ENCODE results near the gene PDSS2.

PDSS2 gene

GRCh38 chr6:107275330-107275865, 184.0 kb downstream of the PDSS2 start:
- H3K4me3 ChIP-seq (ENCODE audit: low read length) = no peak overlapping the region
- no peak for TF ChIP-seq CTCF (IDR thresholded peaks at IDR 0.05; ENCODE audit: insufficient read depth, low read depth, low read length, missing control alignments)
- peak; percentile 14 for DNase-seq (ENCODE audit: low read depth)

GRCh38 chr6:107274288-107274687, 185.1 kb downstream of the PDSS2 start:
- DNase-seq (ENCODE audit: low read depth) = no peak
- no peak for TF ChIP-seq CTCF (IDR thresholded peaks at IDR 0.05; ENCODE audit: insufficient read depth, low read depth, low read length, missing control alignments)
- no peak overlapping the region for H3K4me3 ChIP-seq (ENCODE audit: low read length)

- no peak overlapping the region for H3K4me3 ChIP-seq (ENCODE audit: low read length)
- TF ChIP-seq CTCF (IDR thresholded peaks at IDR 0.05; ENCODE audit: insufficient read depth, low read depth, low read length, missing control alignments) = no peak
- no peak for DNase-seq (ENCODE audit: low read depth)
Measured at GRCh38 chr6:107272246-107272645, 187.1 kb downstream of the PDSS2 start.

GRCh38 chr6:107271208-107271790, 188.1 kb downstream of the PDSS2 start:
- no peak overlapping the region for H3K4me3 ChIP-seq (ENCODE audit: low read length)
- TF ChIP-seq CTCF (IDR thresholded peaks at IDR 0.05; ENCODE audit: insufficient read depth, low read depth, low read length, missing control alignments) = no peak
- no peak for DNase-seq (ENCODE audit: low read depth)

GRCh38 chr6:107267634-107268033, 191.7 kb downstream of the PDSS2 start:
- no peak for DNase-seq (ENCODE audit: low read depth)
- TF ChIP-seq CTCF (IDR thresholded peaks at IDR 0.05; ENCODE audit: insufficient read depth, low read depth, low read length, missing control alignments) = no peak

GRCh38 chr6:107267006-107267405, 192.4 kb downstream of the PDSS2 start:
- no peak for DNase-seq (ENCODE audit: low read depth)
- TF ChIP-seq CTCF (IDR thresholded peaks at IDR 0.05; ENCODE audit: insufficient read depth, low read depth, low read length, missing control alignments) = no peak
- H3K4me3 ChIP-seq (ENCODE audit: low read length) = no peak overlapping the region

More at GRCh38 chr6:107267634-107268033, 191.7 kb downstream of the PDSS2 start:
- no peak overlapping the region for H3K4me3 ChIP-seq (ENCODE audit: low read length)

- no peak overlapping the region for H3K4me3 ChIP-seq (ENCODE audit: low read length)
- DNase-seq (ENCODE audit: low read depth) = no peak
- TF ChIP-seq CTCF (IDR thresholded peaks at IDR 0.05; ENCODE audit: insufficient read depth, low read depth, low read length, missing control alignments) = no peak
Measured at GRCh38 chr6:107266563-107266962, 192.8 kb downstream of the PDSS2 start.

All from epithelial cell of esophagus (primary cell).